ENCODE results near the gene VGLL4.
"Not testable (repeated sequence)": the region's sequence is repeated elsewhere in the genome, so short reads cannot be mapped to it uniquely, and the experiment has no call there.

VGLL4 gene

DNA sequence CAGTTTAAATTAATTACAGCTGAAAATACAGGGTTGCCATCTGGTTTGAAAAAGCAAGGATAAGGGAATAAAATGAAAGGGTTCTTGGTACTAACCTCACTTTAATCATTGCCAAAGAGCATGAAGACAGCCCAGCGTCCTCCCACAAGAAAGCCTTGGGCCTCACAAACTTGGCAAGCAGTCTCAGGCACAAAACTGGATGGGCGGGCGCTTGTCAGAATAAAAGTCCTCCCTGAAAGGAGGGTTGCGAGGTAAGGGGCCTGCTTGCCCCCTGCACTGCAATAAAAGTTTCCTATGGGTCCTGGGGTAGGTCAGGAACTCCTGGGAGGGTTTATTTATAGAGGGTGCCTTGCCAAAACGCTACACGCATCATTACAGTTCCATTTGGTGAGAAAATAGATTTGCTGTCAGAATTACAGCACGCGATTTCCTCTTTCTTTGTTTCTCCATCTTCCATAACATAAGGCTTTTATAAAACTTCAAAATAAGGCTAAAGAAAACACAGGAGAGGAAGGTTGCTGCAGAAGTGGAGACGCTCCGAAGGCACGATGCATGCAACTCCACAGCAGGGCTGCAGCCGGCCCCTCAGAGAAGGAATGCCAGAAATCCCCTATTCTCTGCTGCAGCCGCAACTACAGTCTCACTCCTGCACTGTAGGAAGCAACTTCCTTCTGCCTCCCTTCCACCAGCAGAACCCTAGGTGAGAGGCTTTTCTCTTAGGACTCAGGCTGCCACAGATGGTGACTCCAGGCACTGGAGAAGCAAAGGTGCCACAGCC lies 61.3 kb downstream of the VGLL4 start:
- ATAC-seq, result no peak

DNA sequence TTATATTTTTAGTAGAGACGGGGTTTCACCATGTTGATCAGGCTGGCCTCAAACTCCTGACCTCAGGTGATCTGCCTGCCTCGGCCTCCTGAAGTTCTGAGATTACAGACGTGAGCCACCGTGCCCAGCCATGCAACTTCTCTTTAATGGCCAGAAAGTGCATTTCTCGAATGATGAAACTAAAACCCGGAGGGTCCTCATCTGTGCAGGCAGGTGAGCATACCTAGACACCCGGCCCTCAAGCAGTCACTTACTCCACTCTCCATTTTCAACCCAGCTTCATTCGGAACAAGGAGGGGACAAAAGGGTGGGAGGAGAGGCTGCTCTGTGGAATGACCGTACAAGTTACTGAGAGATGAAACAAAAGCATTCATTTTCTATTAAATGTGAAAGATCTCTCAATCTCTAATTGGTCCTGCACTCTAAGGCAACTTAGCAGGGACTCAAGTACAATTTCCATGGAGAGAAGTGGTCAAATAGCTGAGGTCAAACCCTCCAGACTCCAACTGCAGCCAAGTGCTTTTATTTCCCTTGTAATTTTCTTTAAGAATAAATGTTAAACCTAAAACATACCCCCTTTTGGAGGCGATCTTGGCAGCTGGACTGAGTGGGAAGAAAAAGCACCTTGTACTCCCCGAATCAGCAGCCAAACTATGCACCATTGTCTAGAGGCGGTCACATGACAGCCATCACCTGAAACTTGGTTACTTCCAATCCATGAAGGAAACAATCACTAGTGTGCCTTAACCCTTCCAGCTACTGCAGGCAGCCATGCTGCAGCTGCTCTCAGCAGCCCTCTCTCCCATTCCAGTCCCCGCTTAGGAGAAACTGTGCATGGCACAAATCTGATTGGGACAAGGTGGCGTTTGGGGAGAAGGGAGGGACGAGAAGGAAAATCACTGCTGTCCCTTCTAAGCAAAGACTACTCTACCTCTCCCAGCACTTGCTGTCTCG lies 62.2 kb downstream of the VGLL4 start:
- no peak for ATAC-seq

DNA sequence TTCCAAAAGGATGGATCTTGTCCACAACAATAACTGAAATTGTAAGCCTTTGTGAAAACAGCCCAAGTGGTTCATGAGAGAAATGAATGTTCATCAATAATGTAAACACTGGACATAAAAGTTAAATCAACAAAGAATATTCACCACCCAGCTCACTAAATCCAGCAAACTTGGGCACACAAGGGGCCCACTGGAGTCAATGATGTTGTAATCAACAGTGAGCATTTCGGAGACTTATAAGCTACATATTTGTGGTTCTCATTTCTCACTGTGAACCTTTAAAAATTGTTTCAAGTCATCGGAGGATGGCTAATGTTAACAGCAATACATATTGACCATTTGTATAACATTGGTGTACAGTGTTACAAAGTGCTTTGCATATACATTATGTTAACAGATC lies 63.1 kb downstream of the VGLL4 start:
- no peak for ATAC-seq

DNA sequence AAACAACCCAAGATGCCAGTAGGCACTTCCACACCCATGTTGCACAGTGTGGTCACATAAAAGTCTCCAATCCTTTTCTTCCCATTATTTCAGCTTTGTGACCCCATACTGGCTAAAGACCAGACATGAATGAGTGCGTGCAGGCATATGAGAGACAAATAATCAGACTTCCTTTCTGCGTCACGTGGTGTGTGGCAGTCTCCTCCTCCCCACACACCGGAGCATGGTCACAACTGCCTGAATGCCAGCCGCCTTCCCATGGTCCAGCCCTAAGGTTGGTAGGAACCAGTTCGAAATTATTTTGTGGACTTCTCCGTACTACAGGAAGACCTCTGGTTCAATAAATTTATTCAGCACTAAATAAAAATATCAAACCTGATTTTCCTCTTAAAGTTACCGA lies 65.5 kb downstream of the VGLL4 start:
- ATAC-seq, result no peak

DNA sequence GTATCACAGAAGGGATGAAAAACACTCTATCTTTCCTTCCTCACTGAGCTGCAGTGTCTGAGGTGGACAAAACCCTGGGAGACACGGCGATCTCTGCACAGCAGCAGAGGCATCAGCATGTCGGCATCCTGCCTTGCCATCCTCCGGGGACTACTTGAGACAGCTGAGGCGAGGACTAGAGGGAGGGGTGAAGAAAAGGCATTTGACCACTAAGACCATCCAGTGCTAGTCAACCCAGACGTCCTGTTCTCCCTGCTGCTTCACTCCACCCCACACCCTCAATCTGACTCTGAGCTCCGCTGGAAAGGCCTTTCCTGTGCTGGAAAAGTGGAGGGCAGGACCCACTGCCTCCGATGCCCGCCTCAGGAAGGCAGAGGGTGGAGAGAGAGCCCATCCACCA lies 67.3 kb downstream of the VGLL4 start:
- ATAC-seq, result no peak

- no peak for ATAC-seq
Measured at GRCh38 chr3:11575677-11576076, 68.0 kb downstream of the VGLL4 start.

- no peak for ATAC-seq
Measured at GRCh38 chr3:11574981-11575669, 68.6 kb downstream of the VGLL4 start.

GRCh38 chr3:11572660-11573059 lies 71.1 kb downstream of the VGLL4 start:
- ATAC-seq, result not testable (repeated sequence)

- no peak for ATAC-seq
Measured at GRCh38 chr3:11570789-11571495, 72.8 kb downstream of the VGLL4 start.

DNA sequence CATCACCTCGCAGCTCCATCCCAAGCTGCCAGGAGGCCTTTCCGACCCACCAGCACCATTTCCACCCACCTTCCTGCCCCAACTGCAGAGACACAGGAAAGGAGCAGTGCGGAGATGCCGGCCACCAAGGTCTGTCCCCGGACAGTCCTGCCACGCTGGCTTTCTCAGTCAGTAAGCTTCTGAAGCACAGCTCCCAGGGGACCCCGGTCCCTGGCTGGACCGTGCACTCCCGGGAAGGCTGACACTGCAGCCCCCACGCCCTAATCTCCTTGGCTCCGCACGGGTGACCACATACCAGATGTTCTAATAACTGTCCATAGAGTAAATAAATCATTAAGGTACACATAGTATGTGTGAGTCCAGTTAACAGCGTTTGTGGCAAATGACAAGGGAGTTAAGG lies 73.5 kb downstream of the VGLL4 start:
- no peak for ATAC-seq

DNA sequence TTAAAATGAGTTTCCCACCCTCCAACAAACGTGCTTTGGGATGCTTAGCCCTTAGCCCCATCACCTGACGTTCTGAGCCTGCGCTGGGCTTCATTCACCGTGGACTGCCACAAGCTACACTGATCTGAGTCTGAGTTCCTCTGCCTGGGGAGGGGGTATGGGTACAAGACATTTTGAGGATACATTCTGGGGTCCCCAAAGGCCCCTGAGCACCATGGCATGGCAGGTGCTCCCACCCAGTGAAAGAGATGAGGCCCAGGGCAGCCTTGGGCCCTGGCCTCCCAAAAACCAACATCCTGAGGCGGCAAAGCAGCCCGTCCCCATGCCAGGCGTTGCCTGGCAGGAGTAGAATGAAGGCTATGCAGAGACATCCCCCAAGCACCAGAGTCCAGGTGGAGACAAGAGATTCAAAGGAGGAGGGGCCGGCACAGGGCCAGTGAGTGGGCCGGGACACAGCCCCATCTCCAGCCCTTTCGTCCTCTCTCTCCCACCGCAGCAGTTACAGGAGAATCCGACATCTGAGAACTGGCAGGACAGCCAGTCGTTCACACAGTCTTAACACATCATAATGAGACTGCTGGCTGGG lies 74.5 kb downstream of the VGLL4 start:
- ATAC-seq, result no peak

- no peak for ATAC-seq
Measured at GRCh38 chr3:11568503-11569155, 75.1 kb downstream of the VGLL4 start.

GRCh38 chr3:11567516-11568467 lies 75.9 kb downstream of the VGLL4 start:
- ATAC-seq, result no peak

- ATAC-seq, result no peak
Measured at GRCh38 chr3:11566916-11567315, 76.8 kb downstream of the VGLL4 start.

GRCh38 chr3:11566478-11566877 lies 77.2 kb downstream of the VGLL4 start:
- ATAC-seq, result no peak

DNA sequence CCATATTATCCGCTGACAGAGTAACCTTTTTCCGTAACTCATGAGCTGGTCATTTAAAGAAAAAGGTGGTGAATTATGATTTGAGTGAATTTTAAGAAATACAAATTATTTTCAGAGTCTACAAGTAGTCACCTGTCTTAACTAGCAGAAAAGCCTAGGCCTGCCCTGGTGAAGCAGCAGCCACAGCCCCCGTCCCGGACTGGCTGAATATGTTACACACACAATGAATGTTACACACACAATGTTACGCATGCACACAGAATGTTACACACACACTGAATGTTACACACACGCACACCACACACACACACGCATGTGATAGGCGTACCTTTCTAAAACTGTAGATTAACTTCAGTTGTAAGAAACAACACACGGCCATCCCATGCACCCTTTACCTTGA lies 77.8 kb downstream of the VGLL4 start:
- ATAC-seq, result no peak

DNA sequence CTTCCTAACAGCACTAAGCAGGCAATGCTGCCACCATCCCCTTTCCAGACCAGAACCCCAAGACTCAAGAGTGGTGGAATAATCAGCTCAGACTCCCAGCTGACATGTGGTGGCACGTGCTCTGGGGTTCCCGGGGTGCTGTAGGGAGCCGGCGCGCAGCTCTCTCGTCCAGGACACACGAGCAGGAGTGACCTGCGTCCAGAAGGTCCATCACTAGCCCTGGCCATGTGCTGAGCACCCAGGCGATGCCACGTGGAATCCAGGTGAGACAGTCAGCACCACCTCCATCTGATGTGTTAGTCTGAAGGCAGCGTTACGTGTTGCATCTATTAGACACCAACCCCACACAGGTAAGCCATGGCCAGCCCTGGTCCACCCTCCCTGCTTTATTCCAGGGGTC lies 78.2 kb downstream of the VGLL4 start:
- no peak for ATAC-seq

GRCh38 chr3:11565072-11565471 lies 78.6 kb downstream of the VGLL4 start:
- ATAC-seq, result no peak

DNA sequence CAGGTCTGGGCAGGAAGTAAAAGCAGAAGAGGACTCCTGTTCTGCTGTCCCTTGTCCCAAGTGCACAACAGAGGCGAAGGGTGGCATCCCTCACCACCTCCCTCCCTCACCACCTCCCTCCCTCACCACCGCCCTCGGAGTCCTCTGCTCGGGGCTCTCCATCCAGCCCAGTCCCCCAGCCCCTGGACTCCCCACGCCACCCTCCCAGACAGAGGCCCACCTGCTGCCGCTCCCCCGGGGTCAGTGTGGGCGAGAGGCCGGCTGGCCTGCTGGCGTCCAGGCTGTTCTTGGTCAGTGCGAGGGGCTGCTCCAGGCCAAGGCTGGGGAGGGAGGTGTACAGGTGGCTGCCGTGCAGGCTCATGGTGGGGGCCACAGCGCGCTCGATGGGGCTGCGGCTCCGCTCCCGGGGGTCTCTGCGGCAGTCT lies 79.1 kb downstream of the VGLL4 start:
- no peak for ATAC-seq

DNA sequence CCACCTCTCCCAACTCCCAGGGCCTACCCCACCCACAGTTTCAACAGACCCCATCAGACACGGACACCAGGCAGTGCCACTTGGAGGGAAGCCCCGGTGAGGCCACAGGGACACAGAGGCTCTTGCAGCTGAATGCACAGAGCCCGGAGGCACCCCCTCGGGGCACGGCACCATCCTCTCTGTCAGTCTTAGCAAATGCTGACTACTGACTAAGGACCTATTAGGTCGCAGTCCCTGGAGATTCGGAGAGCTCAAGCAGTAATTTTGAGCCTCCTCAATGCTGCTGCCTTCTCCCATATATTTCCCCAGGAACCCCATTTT lies 79.9 kb downstream of the VGLL4 start:
- no peak for ATAC-seq
